OCI-LY1 (cell line): ENCODE measurements around the gene CHST12.

Experiments used
- EZH2 ChIP-seq: fragments of 200-600 bp; sonication (generic), shearing (Covaris generic); IDR thresholded peaks from 2 replicates; pipeline ENCODE4 v1.8.0; 2017; ENCODE audit warnings: borderline replicate concordance, mixed run types, mild to moderate bottlenecking, antibody characterized with exemption, low read length, moderate library complexity, mixed read lengths
- TF ChIP-seq, protein P1 (sequence below): fragments of 200-600 bp; sonication (generic), shearing (Covaris generic); IDR thresholded peaks from 2 replicates; pipeline ENCODE4 v1.5.1; 2017; ENCODE audit warnings: mild to moderate bottlenecking, antibody characterized with exemption, low read length, moderate library complexity, mixed read lengths

DNA sequence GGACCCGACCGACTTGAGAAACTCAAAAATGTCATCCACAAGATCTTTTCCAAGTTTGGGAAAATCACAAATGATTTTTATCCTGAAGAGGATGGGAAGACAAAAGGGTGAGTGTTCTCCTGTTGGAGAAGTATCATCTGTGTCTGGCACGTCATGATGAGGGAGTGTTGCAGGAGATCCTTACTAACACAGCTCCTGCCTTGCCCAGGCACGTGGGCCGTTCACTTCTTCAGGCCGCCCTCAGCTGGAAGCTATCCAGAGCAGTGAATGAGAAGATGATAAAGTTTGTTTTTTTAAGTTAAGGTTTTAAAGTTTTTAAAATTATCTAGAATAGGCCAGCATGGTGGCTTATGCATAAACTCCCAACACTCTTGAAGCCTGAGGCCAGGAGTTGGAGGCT is 42.6 kb upstream of the CHST12 start:
- TF ChIP-seq, protein P1, sequence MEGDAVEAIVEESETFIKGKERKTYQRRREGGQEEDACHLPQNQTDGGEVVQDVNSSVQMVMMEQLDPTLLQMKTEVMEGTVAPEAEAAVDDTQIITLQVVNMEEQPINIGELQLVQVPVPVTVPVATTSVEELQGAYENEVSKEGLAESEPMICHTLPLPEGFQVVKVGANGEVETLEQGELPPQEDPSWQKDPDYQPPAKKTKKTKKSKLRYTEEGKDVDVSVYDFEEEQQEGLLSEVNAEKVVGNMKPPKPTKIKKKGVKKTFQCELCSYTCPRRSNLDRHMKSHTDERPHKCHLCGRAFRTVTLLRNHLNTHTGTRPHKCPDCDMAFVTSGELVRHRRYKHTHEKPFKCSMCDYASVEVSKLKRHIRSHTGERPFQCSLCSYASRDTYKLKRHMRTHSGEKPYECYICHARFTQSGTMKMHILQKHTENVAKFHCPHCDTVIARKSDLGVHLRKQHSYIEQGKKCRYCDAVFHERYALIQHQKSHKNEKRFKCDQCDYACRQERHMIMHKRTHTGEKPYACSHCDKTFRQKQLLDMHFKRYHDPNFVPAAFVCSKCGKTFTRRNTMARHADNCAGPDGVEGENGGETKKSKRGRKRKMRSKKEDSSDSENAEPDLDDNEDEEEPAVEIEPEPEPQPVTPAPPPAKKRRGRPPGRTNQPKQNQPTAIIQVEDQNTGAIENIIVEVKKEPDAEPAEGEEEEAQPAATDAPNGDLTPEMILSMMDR, result no peak
- TF ChIP-seq EZH2, result no peak
